A549 (cell line): ENCODE results near the gene OR2AT4.

ENCODE experiments used
- CTCF ChIP-seq: fragments of >200 bp; sonication (Bioruptor Twin); formaldehyde crosslinking; IDR thresholded peaks from 3 replicates; pipeline ENCODE4 v1.5.1; 2016
- EHMT2 ChIP-seq: fragments of 200-600 bp; sonication (generic); IDR thresholded peaks from 2 replicates; pipeline ENCODE4 v1.6.1; 2016; ENCODE audit warnings: antibody characterized with exemption, low read depth, mild to moderate bottlenecking, moderate library complexity

- TF ChIP-seq EHMT2: no peak
- no peak for TF ChIP-seq CTCF
Observed at GRCh38 chr11:75052457-75052856, 44.2 kb downstream of the OR2AT4 start.
